Effector memory CD4-positive, alpha-beta T cell (primary cell): ENCODE data around the gene SLK.

Experiments used
- DNase-seq, 3 donors: peaks; one replicate each; pipeline ENCODE4 v3.0.0-alpha.2; 2020
- H3K27ac ChIP-seq: 2 replicates; pipeline ENCODE4 v1.7.0; 2013; ENCODE audit warnings: mild to moderate bottlenecking, low read length, moderate library complexity; ENCODE audit not compliant: insufficient read depth, poor library complexity, severe bottlenecking
- H3K27me3 ChIP-seq: replicated peaks from 2 replicates; pipeline ENCODE4 v1.7.0; 2013; ENCODE audit warnings: mild to moderate bottlenecking, low read length; ENCODE audit not compliant: insufficient read depth, control insufficient read depth, poor library complexity, severe bottlenecking
- H3K36me3 ChIP-seq: 2 replicates; pipeline ENCODE4 v1.7.0; 2013; ENCODE audit warnings: mild to moderate bottlenecking, low read length, moderate library complexity; ENCODE audit not compliant: control insufficient read depth, insufficient read depth
- H3K4me1 ChIP-seq: 2 replicates; pipeline ENCODE4 v1.7.0; 2013; ENCODE audit warnings: low read length, mild to moderate bottlenecking; ENCODE audit not compliant: control insufficient read depth, insufficient read depth, poor library complexity, severe bottlenecking
- H3K4me3 ChIP-seq: 2 replicates; pipeline ENCODE4 v1.7.0; 2013; ENCODE audit warnings: low read length, low read depth, mild to moderate bottlenecking; ENCODE audit not compliant: insufficient read depth, poor library complexity, severe bottlenecking
- H3K9me3 ChIP-seq: 2 replicates; pipeline ENCODE4 v1.7.0; 2013; ENCODE audit warnings: mild to moderate bottlenecking, low read length, moderate library complexity; ENCODE audit not compliant: control insufficient read depth

Gene SLK

DNA sequence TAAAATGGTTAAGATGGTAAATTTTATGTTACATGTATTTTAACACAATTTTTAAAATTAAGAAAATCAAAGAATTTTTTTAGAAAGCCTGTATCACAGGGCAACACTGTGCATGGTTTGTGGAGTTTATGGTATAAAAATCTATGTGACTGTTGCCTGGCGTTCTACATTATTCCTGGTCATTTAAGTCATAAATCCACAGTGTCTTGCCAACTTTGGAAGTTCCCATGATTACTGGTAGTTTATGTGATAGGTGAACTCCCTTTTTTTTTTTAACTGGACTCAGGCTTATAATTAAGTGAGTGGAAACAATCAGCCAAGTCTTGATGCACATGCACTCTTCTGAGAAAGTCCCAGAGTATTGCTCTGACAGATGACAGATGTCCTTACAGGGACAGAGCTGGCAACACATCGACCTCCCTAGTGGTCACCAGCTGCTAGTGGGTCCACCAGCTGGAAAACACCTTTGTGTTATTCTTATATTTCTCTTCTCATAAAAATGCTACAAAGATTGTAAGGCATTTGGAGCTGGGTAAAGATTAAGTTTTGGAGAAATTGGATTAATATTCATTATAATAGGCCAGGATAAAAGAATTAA lies 40.1 kb upstream of the SLK start:
- no peak overlapping the region for H3K4me3 ChIP-seq
- H3K36me3 ChIP-seq: no peaks in the 10 kb centered on the region
- no peak for DNase-seq
- no peaks in the 10 kb centered on the region for H3K27me3 ChIP-seq
- H3K4me1 ChIP-seq: no peaks in the 10 kb centered on the region
- no peak overlapping the region for H3K27ac ChIP-seq
- no peaks in the 10 kb centered on the region for H3K9me3 ChIP-seq

- H3K36me3 ChIP-seq: no peaks in the 10 kb centered on the region
- no peak overlapping the region for H3K4me3 ChIP-seq
- no peak overlapping the region for H3K27ac ChIP-seq
- H3K4me1 ChIP-seq: no peaks in the 10 kb centered on the region
- DNase-seq: no peak
- H3K9me3 ChIP-seq: no peaks in the 10 kb centered on the region
- no peaks in the 10 kb centered on the region for H3K27me3 ChIP-seq
Measured at GRCh38 chr10:103928784-103929183, 38.2 kb upstream of the SLK start.

GRCh38 chr10:103929381-103929921 lies 37.5 kb upstream of the SLK start:
- Histone ChIP-seq H3K4me3 (no peak overlapping the region), H3K4me1 (no peaks in the 10 kb centered on the region), H3K36me3 (no peaks in the 10 kb centered on the region), H3K27me3 (no peaks in the 10 kb centered on the region), H3K9me3 (no peaks in the 10 kb centered on the region), H3K27ac (no peak overlapping the region)
- DNase-seq: no peak

GRCh38 chr10:103930449-103930848 lies 36.5 kb upstream of the SLK start:
- DNase-seq: no peak
- H3K9me3 ChIP-seq: no peaks in the 10 kb centered on the region
- H3K36me3 ChIP-seq: no peaks in the 10 kb centered on the region
- H3K27me3 ChIP-seq: no peaks in the 10 kb centered on the region
- no peaks in the 10 kb centered on the region for H3K4me1 ChIP-seq
- H3K27ac ChIP-seq: no peak overlapping the region
- H3K4me3 ChIP-seq: no peak overlapping the region

DNA sequence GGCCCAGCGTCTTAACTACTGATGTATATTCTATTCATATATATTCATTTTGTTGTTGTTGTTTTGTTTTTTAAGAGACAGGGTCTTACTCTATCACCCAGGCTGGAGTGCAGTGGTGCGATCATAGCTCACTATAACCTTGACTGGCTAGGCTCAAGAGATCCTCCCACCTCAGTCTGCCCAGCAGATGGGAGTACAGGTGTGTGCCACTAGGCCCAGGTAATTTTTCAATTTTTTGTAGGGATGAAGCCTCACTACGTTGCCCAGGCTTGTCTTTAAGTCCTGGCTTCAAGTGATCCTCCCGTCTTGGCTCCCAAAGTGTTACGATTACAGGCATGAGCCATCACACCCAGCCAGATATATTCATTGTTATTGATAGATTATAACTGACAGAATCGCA lies 36.1 kb upstream of the SLK start:
- Histone ChIP-seq H3K27me3 (no peaks in the 10 kb centered on the region), H3K27ac (no peak overlapping the region), H3K4me3 (no peak overlapping the region), H3K36me3 (no peaks in the 10 kb centered on the region), H3K9me3 (no peaks in the 10 kb centered on the region), H3K4me1 (no peaks in the 10 kb centered on the region)
- no peak for DNase-seq

DNA sequence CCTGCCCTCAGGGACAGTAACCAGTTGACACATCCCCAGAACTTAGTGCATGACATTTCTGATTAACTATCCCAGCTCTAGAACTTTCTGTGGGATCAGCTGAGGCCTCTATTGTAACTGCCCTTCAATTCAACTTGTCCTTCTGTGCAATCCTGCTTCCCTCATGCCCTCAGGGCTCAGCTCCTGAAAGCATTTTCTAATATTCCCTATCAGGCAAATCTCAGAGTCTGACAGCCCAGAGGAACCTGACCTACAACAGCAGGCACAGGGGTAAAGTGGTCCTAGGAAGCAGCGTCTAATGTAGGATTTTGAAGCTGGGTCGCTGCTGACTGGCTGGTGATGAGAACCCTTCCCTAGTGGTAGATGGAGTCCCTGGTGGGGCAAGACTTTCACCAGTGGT lies 35.3 kb upstream of the SLK start:
- H3K27ac ChIP-seq: no peak overlapping the region
- no peaks in the 10 kb centered on the region for H3K36me3 ChIP-seq
- H3K4me1 ChIP-seq: no peaks in the 10 kb centered on the region
- H3K27me3 ChIP-seq: no peaks in the 10 kb centered on the region
- no peak for DNase-seq
- H3K9me3 ChIP-seq: no peaks in the 10 kb centered on the region
- H3K4me3 ChIP-seq: no peak overlapping the region

GRCh38 chr10:103932271-103932670 lies 34.7 kb upstream of the SLK start:
- no peaks in the 10 kb centered on the region for H3K4me1 ChIP-seq
- DNase-seq: no peak
- no peaks in the 10 kb centered on the region for H3K9me3 ChIP-seq
- H3K27me3 ChIP-seq: no peaks in the 10 kb centered on the region
- H3K27ac ChIP-seq: no peak overlapping the region
- H3K4me3 ChIP-seq: no peak overlapping the region
- H3K36me3 ChIP-seq: no peaks in the 10 kb centered on the region

- no peaks in the 10 kb centered on the region for H3K4me1 ChIP-seq
- H3K27me3 ChIP-seq: no peaks in the 10 kb centered on the region
- no peak overlapping the region for H3K27ac ChIP-seq
- DNase-seq: no peak
- no peak overlapping the region for H3K4me3 ChIP-seq
- H3K36me3 ChIP-seq: no peaks in the 10 kb centered on the region
- H3K9me3 ChIP-seq: no peaks in the 10 kb centered on the region
Measured at GRCh38 chr10:103932971-103933370, 34.0 kb upstream of the SLK start.

DNA sequence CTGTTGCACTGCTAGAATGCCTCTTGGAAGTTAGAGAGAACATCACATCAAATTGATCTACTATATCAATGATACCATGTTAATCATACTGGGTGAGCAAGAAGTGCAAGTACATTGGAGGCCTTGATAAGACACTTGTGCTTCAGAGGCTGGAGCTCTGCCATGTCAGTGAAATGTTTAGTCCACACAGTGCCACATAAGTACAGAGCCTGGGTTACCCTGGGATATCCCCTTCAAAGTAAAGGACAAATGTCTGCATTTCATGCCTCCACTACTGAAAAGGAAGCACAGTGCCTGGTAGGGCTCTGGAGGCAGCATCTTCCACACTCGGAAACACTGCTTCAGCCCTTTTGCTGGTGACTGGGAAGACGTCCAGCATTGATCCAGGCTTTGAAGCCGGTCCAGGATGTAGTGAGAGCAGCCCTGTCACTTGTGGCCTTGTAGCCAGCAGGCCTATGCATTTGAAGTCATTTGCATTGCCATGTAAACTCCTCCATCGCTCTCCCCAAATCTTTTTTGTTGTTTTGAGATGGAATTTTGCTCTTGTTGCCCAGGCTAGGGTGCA lies 33.3 kb upstream of the SLK start:
- H3K27ac ChIP-seq: no peak overlapping the region
- H3K4me3 ChIP-seq: no peak overlapping the region
- H3K9me3 ChIP-seq: no peaks in the 10 kb centered on the region
- no peak for DNase-seq
- no peaks in the 10 kb centered on the region for H3K4me1 ChIP-seq
- no peaks in the 10 kb centered on the region for H3K36me3 ChIP-seq
- H3K27me3 ChIP-seq: no peaks in the 10 kb centered on the region

- DNase-seq: no peak
- H3K27me3 ChIP-seq: no peaks in the 10 kb centered on the region
- no peaks in the 10 kb centered on the region for H3K9me3 ChIP-seq
- H3K36me3 ChIP-seq: no peaks in the 10 kb centered on the region
- no peak overlapping the region for H3K4me3 ChIP-seq
- no peak overlapping the region for H3K27ac ChIP-seq
- H3K4me1 ChIP-seq: no peaks in the 10 kb centered on the region
Measured at GRCh38 chr10:103934308-103934707, 32.6 kb upstream of the SLK start.
